Stimulated activated CD8-positive, alpha-beta memory T cell treated with anti-CD3 and anti-CD28 coated beads, Interleukin-12 subunit alpha, Interleukin-12 subunit beta, amount 100 ng/mL, for 1 hour (primary cell): ENCODE measurements around the gene PLCB1.

Experiments used
- DNase-seq: peaks from one replicate; pipeline ENCODE4 v3.0.0-alpha.2; 2020; ENCODE audit warnings: low read depth

PLCB1 gene

DNA sequence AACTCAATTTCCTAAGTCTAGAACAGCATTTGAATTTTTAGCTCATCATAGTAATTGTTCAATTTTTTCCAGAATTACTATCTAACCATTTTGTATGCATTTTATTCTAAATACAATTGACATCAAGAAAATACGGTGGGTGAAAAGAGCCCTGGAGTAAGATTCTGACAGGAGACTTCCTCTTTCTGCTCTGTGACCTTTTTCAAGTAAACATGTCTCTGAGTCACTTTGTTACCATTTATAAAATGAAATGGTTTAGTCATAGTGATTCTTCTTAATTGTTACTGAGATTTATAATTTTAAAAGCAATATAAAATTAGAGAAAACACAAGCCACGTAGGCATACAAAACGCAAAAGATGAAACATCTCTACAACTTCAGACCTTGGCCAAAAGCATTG, 80.2 kb downstream of the PLCB1 start:
- DNase-seq: no peak

DNA sequence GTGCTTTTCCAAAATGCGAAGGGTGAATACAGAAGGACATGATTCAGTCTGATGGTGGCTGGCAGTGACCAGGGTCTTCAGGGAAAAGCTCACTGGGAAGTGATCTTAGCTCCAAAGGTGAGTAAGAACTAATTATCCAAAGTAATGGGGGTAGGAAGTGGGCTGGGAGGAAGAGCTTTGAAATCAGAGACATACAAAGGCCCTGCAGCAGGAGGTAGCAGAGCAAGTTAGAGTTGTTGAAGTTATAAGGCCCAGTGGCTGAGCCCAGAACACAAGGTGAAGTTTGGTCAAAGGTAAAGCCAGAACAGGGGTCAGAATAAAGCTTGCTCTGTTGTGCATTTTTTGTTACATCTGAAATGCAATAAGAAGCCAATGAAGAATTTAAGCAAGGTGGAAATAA, 81.2 kb downstream of the PLCB1 start:
- DNase-seq: no peak

DNA sequence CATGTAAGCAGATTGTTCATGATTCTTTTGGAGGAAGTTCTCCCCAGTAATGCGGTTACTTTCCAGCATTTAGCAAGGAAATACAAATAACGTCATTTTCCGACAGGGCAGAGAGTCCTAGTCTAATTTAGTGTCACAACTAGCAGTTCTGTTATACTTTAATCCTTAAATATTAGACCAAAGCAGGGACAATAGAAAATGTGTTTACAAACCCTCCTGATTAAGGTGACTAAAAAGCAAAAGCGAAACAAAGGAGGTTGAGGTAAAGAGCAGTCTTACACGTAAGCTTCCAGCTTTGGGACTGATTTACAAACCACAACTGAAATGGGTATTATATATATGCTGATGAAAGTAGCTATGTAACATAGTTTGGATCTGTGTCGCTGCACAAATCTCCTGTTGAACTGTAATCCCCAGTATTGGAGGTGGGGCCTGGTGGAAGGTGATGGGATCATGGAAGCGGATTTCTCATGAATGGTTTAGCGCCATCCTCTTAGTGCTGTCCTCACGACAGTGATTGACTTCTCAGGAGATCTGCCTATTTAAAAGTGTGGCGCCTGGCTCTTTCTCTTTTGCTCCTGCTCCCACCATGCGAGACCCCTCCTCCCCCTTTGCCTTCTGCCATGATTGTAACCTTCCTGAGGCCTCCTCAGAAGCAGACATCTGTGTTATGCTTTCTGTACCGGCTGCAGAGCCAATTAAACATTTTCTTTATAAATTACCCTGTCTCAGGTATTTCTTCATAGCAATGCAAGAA, 81.9 kb downstream of the PLCB1 start:
- no peak for DNase-seq

DNA sequence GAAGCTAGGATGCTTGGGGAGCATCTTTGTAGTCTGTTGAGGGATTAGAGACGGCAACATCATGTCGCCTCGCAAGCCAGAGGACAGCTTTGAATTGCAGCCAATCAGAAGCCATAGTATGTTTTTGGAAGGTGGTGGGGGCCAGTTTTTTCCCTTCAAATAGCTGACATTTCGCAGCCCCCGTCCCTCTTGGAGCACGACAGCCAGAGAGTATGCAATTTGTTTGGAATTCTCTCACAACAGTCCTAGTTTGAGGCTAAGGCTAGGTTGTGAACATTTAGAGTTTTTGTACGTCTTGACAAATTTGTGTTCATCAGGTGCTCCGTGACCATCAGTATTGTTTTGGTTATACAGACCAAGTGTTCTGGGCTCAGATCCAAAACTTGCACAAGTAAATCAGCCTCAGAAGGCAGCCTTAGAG, 83.3 kb downstream of the PLCB1 start:
- no peak for DNase-seq

DNA sequence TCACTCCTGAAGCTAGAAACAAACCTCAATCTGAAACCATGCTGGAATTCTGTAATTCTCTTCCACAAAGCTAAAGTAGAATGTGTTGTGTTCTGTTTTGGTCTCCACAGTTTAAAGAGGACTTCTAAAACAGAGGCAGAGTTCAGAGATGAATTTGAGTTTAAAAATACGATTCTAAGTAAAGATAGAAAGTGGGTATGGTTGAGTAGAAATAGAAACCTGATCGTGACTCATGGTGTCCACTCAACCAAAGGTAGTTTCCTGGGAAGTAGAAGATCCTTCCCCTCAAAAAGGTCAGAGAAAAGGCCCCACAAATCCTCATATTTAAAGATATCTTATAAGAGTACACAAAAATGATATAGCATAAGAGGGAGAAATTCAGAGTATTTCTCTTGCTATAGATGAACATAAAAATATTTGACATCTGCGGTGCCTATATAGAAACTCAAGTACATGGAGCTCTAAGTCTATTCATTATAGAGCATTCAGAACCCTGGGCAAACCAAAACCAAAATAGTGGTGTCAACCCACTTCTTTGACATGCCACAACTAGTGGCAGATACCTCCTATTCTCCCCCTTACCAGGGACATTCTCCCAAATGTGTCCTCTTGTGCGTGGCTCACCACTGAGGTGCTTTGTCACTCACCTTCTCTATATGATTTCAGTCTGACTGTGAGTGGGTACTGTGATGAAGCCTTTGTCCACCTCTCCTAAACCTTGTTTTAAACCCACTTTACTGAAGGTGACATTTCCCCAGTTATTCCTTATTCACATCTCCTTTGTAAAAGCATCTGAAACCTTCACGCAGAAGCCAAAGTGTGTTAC, 84.5 kb downstream of the PLCB1 start:
- DNase-seq: no peak

DNA sequence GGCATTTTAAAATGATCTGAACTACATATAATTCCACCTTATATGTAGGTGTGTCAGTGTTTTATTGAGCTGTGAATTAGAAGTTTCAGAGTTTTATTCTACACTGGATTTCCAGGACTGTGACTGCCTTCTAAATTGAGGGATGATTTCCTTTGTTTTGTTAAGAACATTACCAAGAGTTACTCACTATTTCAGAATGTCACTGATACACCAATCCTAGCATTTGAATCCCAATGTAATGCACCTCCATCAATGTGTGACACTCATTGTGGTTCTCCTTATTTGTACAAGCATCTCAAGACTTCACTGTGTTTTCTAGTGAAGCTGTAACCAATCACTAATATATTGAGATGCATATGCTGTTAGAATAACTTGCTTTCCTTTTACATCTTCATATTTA, 86.8 kb downstream of the PLCB1 start:
- no peak for DNase-seq

DNA sequence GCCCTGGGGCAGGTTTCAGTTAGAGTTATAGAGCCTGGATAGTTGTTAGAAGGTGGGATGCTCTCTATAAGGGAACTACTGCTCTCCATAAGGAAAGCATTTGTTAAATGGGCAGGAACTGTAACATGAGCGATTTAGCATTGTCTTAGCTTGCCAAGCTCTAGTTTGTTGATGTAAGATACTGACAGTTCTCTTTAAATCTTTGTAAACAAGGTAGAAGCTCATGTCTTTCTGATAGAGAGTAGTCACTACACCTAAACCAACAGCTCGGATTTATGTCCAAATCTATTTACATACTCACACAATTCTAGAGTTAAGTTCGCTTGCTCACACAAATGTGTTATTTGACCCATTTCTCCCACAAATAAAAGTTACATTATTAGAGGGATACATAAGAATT, 87.3 kb downstream of the PLCB1 start:
- DNase-seq: no peak

DNA sequence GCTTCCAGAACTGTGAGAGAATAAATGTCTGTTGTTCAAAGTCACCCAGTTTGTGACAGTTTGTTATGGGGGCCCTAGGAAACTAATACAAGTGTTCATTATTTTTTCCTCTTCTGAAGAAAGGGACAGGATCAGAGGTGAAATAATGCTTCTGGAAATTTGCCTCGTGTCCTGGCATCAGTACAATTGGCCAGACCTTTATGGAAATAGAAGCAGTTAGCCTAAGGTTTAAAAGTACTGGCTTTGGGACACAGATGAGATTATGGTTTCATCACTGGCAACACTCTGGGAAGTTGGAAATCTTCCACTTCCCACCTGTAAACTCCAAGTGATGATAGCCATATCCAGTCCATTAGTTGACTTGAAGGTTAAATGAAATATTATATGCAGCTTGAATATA, 88.7 kb downstream of the PLCB1 start:
- no peak for DNase-seq

DNA sequence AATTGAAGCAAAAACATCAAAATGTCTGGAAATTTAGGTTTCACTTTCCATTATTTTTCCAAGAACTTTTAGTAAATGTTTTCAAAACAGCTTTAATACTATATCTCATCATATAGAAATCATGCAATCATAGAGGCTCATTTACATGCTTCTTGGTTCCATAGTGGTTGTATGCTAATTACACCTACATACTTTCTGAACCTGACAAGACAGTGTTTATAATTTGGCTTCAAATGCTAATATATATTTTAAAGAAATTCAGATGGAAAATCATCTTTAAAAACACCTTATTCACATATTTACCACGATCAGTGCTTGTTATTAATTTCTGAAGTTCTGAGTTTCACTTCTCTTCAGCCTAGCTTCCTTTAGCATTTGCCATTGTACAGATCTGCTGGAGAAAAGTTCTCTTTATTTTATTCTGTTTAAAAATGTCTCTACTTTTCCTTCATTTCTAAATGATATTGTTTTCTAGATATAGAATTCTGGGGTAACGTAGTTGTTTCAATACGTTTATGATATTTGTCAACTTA, 89.9 kb downstream of the PLCB1 start:
- no peak for DNase-seq

DNA sequence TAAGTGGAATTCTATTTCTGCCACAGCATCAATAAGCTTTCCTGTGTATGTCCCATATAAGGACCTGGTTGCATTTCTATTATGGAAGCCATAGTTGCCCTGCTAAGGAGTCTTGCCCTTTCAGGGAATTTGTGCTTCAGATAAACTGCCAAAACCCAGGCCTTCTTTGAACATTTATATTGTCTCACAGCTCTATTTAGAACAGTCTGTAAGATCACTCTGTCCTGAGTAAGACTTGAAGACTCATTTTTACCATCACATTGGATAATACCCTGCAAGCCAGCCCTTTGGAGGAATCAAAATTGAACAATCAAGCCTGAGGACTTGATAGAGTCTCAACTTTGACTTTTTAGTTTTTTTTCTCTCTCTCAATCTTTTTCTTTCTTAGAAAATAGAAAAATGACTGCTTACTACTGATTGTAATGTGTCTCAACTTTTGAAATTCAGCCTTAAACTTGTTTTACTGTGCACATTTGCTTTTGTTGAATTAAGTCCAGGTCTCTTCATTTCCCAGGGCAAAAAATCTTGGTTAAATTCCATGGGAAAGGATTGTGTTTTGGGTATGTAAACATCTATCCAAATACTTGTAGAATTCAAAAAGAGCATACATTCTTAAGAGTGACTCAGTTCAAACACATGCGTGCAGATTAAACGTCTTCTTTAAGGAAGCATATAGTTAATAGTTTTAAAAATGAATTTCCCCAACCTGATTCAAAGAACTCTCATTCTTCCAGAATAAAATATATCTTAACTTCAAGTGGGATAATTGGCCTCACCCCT, 91.2 kb downstream of the PLCB1 start:
- DNase-seq: no peak

DNA sequence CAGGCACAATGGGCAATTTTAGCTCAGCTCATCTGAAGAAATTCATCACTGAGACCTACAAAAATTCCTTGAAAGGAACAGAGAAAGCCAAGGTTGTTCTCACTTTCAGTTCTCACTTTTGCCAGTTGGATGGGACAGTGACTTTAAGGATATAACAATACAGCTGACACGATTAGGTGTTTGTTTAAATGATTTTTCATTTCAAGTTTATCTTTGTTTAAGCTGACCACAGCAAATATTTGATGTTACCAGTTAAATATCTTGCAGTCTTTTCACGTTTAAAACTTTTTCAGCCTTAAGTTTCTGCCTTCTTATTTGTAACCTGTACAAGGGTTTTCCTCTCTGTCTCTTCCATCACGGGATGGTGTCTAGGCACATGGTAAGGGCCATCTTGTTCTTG, 93.6 kb downstream of the PLCB1 start:
- no peak for DNase-seq

DNA sequence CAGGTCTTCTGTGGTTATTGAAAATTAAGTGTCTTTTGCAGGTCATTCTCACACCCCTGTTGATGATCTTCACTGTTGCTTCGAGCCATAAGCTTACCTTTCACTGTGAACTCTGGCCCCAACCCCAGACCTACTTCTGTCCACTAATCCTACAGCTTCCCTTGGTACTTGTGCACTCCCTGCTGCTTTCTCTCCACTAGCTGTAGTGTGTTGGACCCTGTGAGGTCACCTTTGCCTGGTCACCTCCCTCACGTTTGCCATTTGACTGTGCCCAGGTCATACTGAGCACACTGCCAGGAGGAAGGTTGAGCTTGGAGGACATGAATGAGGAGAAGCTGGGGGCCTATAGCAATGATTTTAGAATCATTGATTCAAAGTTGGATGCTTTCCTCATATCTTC, 94.0 kb downstream of the PLCB1 start:
- DNase-seq: no peak

DNA sequence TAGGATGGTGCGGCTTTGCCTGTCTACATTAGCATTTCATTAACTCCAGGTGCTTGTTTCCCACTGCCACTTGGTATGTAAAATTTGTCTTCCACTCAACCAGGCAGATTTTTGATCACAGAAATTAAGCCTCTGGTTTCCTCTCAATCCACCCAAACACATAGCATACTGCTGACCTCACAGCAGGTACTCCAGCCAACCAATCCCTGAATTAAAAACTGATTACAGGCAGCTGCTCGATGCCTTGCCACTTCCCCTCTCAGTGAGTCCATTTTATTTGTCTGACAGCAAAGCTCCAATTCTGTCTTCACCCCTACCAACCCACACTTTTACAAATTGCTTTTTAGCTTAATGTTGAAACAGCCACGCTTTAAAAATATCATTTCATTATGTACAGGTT, 95.2 kb downstream of the PLCB1 start:
- DNase-seq: no peak

DNA sequence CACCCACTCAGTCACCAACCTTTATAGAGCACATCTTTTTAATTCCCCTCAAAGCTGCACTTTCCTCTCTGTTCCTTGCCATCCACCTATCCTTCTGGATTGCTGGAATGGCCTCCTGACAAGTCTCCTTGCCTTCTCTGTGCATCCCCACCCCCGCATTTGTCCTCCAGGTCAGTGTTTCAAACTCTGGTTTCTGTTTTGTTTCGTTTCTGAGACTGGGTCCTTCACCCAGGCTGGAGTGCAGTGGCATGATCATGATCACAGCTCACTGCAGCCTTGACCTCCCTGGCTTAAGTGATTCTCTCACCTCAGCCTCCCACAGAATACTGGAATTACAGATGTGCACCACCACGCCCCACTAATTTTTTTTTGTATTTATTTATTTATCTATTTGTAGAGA, 96.2 kb downstream of the PLCB1 start:
- DNase-seq: no peak

DNA sequence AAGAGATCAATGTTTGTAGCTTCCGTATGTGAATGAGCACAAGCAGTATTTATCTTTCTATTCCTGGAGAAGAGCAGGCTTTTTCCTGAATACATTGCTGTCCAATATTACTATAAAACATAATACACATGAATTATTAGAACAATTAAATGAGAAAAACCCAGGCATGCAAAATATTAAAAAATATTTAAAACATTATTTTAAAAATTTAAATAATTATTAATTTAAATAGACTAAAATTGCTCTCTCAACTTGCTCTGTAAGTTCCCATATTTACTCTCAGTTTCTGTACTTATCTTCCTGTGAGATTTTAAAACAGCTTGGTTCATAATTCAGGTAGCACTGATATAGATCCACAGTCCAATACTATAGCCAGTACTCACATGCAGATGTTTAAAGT, 97.0 kb downstream of the PLCB1 start:
- DNase-seq: no peak

DNA sequence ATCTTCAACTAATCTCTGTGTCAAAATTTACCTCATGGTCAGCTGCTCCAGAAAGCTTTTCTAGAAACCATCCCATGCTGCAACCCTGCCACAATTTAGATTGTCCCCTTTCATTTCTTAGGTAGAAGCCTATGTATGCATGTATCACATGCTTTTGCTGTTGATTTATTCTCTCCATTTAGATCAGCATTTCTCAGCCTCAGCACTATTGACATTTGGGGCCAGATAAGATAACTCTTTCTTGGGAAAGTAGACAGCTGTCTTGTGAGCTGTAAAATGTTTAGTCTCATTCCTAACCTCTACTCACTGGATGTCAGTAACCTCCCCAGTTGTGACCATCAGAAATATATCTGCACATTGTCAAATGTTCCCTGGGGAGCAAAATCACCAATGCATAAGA, 99.0 kb downstream of the PLCB1 start:
- DNase-seq: no peak

DNA sequence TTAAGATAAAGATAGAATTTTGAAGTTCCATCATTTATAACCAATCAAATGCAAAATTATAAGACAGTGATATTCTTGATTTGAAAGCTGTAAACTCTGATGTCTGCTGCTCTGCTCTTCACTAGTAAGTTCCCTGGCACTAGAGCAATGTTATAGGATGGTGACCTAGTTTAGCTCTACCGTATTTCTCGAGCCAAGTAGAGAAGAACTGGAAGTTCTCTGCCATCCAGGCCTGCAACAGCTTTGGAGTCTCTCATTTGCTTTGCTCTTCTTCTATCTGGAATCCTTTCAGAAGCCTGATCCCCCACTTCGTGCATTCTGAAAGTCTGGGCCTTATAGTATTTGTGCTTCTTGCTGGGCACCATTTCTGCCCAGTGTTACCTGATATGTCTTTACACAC, 100.3 kb downstream of the PLCB1 start:
- no peak for DNase-seq

DNA sequence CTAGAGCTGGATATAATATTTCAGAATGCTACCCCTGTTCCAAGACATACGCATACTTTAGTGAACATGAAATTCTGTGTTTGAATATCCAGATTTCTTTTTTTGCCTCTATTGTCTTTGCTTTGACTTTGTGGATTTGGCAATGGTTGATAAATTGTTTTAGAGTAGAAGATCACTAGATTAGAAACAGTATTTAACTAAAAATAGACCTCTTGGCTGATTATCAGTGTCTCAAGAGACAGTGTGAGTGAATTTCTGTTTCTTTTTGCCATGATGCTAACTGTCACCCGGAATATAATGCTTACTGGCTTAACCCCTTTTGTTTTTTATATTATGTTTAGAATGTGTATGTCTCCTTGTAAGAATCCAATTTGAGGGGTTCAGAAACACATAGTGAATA, 102.5 kb downstream of the PLCB1 start:
- DNase-seq: no peak

DNA sequence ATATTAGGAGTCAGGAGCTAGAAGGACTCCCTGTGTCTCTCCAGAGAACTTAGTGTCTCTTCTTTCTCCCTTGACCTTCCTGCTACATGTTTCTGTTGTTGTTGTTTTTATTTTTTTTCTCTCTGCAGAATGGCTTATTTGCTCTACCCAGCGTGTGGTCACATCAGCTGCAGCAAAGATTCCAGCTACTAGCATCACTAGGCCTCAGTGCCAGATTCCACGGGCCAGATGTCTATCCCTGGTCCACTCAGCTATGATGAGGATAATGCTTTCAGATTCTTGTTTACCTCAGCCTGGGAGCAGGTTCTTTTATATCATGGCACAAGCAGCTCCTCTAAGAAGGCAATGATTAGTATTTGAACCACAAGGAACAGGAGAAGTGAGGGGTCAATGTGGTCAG, 110.0 kb downstream of the PLCB1 start:
- no peak for DNase-seq

DNA sequence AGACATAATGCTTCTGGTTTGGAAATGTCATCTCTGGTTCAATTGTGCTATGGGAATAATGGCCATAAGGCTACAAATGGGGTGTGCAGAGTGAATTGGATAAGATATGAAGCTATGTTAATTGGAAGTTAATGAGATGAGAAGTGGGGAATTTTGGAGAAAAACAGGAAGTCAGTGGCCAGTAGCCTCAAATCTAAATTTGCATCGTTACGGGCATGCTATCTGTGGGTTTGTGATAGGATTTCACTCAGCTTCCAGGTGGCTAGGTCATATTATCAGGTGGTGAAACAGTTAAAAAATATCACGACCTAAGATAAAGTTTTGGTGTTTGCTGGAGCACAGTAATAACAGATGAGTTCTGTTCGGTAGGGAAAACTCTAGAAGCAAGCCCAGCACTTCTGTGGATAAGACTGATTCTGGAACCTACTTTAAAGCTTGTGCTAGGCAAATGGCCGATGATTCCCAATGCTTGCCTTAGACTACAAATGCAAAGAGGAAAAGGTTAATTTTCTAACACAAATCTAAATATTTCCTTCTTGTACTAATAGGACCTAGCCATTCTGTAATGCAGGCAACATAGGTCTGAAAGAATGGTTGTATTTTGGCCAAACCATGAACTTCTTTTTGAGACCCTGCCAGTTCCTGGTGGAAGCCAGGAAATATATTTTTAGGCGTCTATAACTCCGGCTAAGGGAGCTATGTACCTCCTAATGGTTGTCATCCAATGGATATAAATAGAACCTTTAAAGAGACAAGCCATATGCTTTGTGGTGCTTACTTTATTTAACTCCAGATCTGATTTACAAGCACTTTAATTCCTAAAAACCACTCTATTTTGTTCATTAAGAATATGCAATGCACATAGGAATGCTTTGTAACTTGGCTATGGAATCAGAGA, 111.0 kb downstream of the PLCB1 start:
- DNase-seq: no peak

DNA sequence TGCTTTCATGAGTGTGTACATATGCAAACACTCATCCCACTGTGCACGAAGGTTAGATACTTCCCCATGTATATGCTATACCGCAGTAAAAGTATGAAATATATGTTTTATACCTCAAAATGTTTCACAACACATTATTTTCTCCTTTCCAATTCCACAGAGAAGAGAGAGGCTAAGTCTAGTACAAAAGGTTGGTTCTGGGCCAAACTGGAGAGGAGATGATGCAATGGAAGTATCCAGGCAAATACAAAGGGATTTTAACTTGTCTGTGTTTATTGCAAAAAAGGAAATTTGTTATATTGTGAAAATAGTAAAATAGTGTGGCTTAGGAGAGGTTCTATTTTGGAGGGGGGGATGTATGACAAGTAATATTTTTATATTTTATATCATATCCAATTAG, 112.6 kb downstream of the PLCB1 start:
- DNase-seq: no peak

DNA sequence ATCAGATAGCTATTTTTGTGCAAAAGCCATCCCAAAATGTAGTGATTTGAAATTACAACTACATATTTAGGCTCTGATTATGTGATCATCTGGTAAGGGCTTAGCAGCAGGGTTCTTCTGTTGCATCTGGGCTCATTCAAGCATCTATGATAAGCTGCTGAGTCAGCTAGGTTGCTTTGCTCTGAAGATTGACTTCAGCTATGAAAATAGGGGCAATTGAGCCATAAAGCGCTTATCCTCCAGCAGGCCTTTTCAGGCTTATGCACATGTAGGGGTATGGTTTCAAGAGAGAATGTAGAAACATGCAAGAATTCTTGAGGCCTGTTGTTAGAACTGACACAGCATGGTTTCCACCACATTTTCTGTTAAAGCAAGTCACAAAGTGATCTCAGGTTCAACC, 114.1 kb downstream of the PLCB1 start:
- no peak for DNase-seq
